HS-27A (cell line): Measurements from ENCODE around the gene SOWAHC.
"Not testable (repeated sequence)": the region's sequence is repeated elsewhere in the genome, so short reads cannot be mapped to it uniquely, and the experiment has no call there.

Experiments used
- DNase-seq: peaks from one replicate; pipeline ENCODE4 v3.0.0-alpha.2; 2012; ENCODE audit warnings: low read depth, missing footprints

The SOWAHC gene

DNA sequence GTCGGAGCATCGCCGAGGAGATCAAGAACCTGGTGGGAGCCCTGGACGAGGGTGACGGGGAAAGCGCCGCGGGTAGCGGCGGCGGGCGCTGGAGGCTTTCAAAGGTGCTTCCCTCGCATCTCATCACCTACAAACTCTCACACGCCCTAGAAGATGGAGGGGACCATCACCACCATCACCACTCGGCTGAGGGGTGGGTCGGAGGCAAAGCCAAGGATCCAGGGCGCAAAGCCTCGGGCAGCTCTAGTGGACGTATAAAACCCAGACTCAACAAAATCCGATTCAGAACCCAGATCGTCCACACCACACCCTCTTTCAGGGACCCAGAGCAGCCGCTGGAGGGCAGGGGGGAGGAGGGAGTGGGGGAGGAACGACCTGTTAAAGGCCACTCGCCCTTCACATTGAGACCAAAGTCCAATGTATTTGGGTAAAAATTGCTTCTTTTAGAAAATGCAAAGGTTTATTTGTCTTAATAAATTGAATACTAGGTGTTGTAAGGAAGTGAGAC is 1.5 kb downstream of the SOWAHC start:
- DNase-seq, result no peak

DNA sequence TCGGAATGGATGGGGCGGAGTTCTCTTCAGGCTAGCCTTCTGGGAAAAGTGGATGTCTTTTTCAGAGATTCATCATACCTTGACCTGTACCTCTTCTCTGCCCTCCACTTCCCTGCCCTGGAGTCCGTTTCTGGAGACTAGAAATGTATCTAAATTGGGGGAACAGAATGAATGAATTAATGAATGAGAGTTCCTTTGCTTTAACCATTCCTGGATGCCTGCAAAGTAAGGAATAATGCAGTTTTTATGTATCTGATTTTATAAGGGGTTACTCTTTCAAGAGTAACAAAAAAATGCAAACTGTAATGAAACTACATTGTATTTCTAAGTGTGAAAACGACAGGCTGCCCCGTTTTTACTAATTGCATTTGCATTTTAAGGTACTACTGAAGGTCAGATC is 2.0 kb downstream of the SOWAHC start:
- DNase-seq, result no peak

DNA sequence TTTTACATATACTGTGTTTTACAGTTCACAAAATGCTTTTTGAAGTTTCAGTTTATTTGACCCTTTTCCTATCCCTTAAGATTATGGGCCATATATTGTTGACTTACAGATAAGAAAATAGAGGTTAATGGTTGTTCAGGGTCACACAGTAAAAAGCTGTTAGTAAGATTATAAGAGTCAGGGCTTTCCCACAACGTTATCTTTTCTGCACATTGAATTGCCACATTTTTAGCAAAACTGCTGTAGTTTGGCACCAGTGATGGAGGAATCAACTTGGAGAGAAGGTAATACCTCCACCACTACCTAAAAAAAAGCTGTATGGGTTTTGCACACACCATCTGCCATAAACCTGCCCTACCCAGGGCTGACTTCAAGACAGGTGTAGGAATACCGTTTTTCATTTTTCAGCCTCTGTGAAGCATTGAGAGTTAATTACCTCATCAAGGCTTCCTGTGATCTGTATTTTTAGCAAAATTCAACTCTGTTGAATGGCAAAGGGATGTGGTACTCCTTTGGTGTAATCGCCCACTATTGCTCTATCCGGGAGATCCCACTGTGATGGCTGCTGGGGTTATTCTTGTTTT is 5.0 kb downstream of the SOWAHC start:
- no peak for DNase-seq

GRCh38 chr2:109623297-109623696 is 9.1 kb downstream of the SOWAHC start:
- DNase-seq, result no peak

GRCh38 chr2:109623923-109624322 is 9.8 kb downstream of the SOWAHC start:
- no peak for DNase-seq

DNA sequence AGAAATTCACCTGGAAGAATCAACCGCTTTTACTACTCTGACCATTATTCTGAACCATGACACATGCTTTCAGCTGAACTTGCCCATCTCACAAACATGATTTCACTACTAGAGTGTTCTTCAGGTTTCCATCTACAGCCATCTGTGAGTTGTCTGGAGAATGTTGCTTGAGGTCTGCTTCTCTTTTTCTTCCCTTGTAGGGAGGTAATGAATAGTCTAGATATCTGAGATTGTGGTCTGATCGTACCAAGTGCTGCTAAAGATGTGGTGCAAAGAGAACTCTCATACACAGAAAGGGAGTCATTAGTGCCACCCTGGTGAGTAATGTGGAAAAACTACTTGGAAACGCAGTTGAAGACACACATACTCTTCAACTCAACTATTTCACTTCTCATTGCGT is 10.2 kb downstream of the SOWAHC start:
- no peak for DNase-seq

DNA sequence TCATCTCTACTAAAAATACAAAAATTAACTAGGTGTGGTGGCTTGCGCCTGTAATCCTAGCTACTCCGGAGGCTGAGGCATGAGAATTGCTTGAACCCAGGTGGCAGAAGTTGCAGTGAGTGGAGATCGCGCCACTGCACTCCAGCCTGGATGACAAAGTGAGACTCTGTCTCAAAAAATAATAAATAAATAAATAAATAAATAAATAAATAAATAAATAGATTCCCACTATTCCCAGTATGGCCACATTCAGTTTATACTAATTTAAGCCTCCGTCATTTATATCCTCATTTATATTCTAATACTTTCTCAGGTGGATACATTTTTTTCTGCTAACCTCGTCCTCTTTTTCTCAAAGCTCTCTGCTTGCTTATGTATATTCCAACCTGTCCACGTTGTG is 14.2 kb downstream of the SOWAHC start:
- not testable (repeated sequence) for DNase-seq

- DNase-seq, result no peak
These were observed 15.7 kb downstream of the SOWAHC start for GRCh38 chr2:109629867-109630266.

- DNase-seq, result no peak
These were observed 16.6 kb downstream of the SOWAHC start for GRCh38 chr2:109630441-109631430.

DNA sequence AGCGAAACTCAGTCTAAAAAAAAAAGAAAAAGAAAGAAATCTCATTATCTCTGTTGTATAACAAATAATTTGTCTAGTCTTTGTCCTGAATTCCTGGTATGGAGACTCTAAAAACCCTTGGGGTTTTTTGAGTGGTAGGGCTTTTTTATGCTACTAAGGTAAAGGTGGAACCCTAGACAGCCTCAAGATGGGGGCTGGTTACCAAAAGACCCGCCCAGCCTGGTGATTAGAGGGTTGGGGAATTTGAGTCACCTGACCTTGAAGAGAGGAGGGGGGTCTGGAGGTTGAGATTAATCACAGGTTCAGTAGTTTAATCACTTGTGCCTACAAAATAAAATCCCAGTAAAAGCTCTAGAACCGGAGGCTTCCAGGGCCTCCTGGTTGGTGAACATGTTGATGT is 17.6 kb downstream of the SOWAHC start:
- DNase-seq, result no peak

DNA sequence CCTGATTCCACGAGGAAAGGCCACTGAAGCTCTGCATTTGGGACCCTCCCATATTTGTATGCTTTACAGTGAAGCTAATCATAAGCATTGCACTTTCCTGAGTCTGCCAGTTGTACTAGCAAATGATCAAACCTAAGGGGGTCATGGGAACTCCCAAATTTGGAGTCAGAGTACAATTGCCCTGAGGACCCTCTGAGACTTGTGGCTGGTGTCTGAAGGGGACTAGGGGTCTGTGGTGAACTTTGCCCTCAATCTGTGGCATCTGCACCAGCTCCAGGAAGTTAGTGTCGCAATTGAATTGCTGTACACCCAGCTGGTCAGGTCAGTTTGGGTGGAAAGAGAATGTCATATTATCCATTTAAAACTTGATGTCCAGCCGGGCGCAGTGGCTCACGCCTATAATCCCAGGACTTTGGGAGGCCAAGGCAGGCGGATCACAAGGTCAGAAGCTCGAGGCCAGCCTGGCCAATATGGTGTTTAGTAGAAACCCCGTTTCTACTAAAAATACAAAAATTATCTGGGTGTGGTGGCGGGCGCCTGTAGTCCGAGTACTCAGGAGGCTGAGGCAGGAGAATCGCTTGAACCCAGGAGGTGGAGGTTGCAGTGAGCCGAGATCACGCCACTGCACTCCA is 18.1 kb downstream of the SOWAHC start:
- DNase-seq, result no peak

DNA sequence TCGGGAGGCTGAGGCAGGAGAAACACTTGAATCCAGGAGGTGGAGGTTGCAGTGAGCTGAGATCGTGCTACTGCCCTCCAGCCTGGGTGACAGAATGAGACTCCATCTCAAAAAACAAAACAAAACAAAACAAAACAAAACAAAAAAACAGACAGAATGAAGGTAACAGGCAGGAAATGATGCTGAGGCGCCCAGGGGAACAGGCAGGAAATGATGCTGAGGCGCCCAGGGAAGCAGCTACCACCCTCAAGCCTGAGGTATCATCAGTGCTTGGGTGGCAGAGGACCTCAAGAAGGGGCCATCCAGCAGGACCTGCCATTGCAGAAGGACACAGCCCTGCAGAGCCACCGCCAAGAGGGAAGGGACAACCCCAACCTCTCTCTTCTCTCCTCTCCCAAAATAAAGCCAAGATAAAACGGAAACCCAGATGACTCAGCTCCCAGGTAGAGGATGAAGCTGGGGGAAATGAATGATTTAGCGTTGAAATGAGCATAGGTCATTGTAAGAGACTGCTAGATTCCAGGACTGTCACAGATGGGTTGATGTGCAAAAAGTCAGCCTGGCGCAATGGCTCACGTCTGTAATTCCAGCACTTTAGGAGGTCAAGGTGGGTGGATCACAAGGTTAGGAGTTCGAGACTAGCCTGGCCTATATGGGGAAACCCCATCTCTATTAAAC is 19.3 kb downstream of the SOWAHC start:
- DNase-seq, result no peak

- no peak for DNase-seq
These were observed 21.5 kb downstream of the SOWAHC start for GRCh38 chr2:109635426-109636304.

DNA sequence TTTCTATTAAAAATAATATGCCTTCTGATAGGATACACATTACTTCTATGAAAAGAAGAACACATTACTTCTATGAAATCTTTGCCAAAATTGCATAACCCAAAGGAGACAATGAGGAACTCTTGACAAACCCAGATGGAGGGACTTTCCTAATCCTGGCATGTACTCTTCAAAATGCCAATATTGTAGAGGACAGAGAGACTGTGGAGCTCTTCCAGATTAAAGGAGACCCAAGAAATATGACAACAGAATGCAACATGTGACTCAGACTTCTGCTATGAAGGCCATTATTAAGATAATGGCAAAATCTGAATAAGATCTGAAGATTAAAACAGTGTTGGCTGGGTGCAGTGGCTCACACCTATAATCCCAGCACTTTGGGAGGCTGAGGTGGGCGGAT is 22.2 kb downstream of the SOWAHC start:
- DNase-seq, result no peak

- DNase-seq, result no peak
These were observed 23.8 kb downstream of the SOWAHC start for GRCh38 chr2:109637749-109638570.

GRCh38 chr2:109638795-109639194 is 24.6 kb downstream of the SOWAHC start:
- DNase-seq, result no peak

DNA sequence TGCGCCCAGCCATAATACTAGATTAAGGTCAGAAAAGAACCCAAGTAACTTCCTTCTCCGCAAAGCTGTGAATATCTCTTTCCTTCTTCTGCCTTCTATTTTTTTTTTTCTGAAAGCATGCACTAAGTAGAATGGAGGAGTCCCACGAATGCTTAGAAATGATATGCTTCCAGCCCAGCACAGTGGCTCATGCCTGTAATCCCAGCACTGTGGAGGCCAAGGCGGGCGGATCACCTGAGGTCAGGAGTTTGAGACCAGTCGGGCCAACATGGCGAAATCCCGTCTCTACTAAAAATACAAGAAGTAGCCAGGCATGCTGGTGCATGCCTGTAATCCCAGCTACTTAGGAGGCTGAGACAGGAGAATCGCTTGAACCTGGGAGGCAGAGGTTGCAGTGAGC is 25.8 kb downstream of the SOWAHC start:
- DNase-seq, result not testable (repeated sequence)

DNA sequence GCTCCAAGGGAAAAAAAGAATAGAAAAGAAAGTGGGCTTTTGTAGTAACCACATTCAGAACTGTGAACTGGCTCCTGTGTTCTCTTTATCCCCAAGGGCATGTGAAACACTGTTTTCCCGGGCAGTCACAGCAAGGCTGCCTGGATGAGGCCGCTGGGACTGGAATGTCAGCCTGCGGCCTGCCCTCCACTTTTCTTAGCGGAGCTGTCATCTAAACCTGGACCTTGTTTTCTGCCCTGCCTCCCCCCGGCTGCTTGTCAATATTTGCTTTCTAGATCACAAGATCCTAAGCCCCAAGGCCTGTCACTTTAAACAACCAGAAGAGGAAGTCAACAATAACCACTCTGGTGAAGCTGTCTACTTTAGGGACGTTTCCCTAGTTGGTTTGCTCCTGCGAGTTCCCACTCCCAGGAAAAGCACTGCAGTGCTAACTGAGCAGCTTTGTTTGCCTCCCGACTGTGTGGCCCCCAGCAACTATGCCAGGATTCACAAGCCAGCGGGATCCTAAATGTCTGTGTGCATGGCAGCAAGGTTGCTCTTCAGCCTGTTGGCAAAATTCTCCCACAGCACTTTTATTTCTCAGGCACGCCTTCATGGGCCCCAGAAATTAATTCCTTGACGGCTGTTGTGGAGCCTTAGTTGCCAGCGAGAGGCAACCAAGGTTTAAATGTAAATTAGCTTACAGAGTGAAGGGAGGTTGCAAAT is 30.6 kb downstream of the SOWAHC start:
- DNase-seq, result no peak

GRCh38 chr2:109645412-109646184 is 31.4 kb downstream of the SOWAHC start:
- no peak for DNase-seq
